Activated B cell treated with CpG ODN at 0.5 μM for 24 hours (primary cell): ENCODE data around the gene GSTP1. TPM values are rescaled to one million over a fixed set of nuclear protein-coding genes. Genes with fewer than 3 reads are reported as not detected.
A peak's percentile ranks its signal among the peaks of the same experiment; 100 is the strongest.

Experiments
- ATAC-seq: fragments of 200-7000 bp; cut with Tn5 transposase; one replicate; pipeline ENCODE4 v1.10.0; 2021; ENCODE audit warnings: low read depth, mild to moderate bottlenecking, moderate library complexity
- CTCF ChIA-PET: fragments of 350-600 bp; sonication (Branson Sonifier 250); formaldehyde crosslinking; loops from one replicate; lab custom pipeline; 2021; ENCODE audit warnings: antibody characterized with exemption; lab: Charles Lee
- POLR2A ChIA-PET: fragments of 350-600 bp; sonication (Branson Sonifier 250); formaldehyde crosslinking; loops from one replicate; lab custom pipeline; 2021; ENCODE audit warnings: antibody characterized with exemption; lab: Charles Lee
- DNase-seq: peaks from one replicate; pipeline ENCODE4 v3.0.0; 2022
- H3K27ac Mint-ChIP-seq: one replicate; pipeline ENCODE4 v1.8.0; 2020; ENCODE audit warnings: mixed read lengths
- H3K27me3 Mint-ChIP-seq: one replicate; pipeline ENCODE4 v1.8.0; 2021; ENCODE audit warnings: mixed read lengths
- H3K36me3 Mint-ChIP-seq: one replicate; pipeline ENCODE4 v1.8.0; 2021; ENCODE audit warnings: low read depth, mixed read lengths
- H3K4me1 Mint-ChIP-seq: one replicate; pipeline ENCODE4 v1.8.0; 2021; ENCODE audit warnings: mixed read lengths
- H3K4me3 Mint-ChIP-seq: one replicate; pipeline ENCODE4 v1.8.0; 2020; ENCODE audit warnings: mild to moderate bottlenecking, mixed read lengths
- H3K9me3 Mint-ChIP-seq: one replicate; pipeline ENCODE4 v1.8.0; 2020; ENCODE audit warnings: mixed read lengths
- intact Hi-C: fragments of 100-400 bp; cut with micrococcal nuclease; formaldehyde crosslinking; loops from one replicate; pipeline ENCODE4 v1.15.1; 2024
- total RNA-seq: library from RNA; stranded (reverse); gene quantifications from 2 replicates; pipeline ENCODE4 v1.2.3, GENCODE V29; 2022
- TF ChIP-seq, protein P1 (sequence below): fragments of 200-600 bp; IDR thresholded peaks from one replicate; pipeline ENCODE4 v1.8.0; 2022; ENCODE audit warnings: antibody characterized with exemption, mild to moderate bottlenecking

The GSTP1 gene
- 331 and 362 TPM in 2 replicates for total RNA-seq

DNA sequence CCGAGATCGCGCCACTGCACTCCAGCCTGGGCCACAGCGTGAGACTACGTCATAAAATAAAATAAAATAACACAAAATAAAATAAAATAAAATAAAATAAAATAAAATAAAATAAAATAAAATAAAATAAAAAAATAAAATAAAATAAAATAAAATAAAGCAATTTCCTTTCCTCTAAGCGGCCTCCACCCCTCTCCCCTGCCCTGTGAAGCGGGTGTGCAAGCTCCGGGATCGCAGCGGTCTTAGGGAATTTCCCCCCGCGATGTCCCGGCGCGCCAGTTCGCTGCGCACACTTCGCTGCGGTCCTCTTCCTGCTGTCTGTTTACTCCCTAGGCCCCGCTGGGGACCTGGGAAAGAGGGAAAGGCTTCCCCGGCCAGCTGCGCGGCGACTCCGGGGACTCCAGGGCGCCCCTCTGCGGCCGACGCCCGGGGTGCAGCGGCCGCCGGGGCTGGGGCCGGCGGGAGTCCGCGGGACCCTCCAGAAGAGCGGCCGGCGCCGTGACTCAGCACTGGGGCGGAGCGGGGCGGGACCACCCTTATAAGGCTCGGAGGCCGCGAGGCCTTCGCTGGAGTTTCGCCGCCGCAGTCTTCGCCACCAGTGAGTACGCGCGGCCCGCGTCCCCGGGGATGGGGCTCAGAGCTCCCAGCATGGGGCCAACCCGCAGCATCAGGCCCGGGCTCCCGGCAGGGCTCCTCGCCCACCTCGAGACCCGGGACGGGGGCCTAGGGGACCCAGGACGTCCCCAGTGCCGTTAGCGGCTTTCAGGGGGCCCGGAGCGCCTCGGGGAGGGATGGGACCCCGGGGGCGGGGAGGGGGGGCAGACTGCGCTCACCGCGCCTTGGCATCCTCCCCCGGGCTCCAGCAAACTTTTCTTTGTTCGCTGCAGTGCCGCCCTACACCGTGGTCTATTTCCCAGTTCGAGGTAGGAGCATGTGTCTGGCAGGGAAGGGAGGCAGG lies at the start of gene GSTP1:
TSS of gene GSTP1 (plus strand) at position 566 of the 958 bp plus-strand sequence. CDS start at position 598, 32 bp downstream.
- peak within 1 kb of the TSS; percentile 99 for H3K27ac Mint-ChIP-seq
- peaks cover 76% of the 10 kb centered on the region for H3K4me1 Mint-ChIP-seq
- peak; percentile 76 for ATAC-seq
- TF ChIP-seq, protein P1, sequence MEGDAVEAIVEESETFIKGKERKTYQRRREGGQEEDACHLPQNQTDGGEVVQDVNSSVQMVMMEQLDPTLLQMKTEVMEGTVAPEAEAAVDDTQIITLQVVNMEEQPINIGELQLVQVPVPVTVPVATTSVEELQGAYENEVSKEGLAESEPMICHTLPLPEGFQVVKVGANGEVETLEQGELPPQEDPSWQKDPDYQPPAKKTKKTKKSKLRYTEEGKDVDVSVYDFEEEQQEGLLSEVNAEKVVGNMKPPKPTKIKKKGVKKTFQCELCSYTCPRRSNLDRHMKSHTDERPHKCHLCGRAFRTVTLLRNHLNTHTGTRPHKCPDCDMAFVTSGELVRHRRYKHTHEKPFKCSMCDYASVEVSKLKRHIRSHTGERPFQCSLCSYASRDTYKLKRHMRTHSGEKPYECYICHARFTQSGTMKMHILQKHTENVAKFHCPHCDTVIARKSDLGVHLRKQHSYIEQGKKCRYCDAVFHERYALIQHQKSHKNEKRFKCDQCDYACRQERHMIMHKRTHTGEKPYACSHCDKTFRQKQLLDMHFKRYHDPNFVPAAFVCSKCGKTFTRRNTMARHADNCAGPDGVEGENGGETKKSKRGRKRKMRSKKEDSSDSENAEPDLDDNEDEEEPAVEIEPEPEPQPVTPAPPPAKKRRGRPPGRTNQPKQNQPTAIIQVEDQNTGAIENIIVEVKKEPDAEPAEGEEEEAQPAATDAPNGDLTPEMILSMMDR = no peak
- peaks cover 2% of the 10 kb centered on the region for H3K9me3 Mint-ChIP-seq
- H3K4me3 Mint-ChIP-seq = peak within 1 kb of the TSS; percentile 89
- ChIA-PET POLR2A (interaction anchor here (0.5 to 4.9 kb wide), 22 partner anchors 11 to 315 kb away, joined by 3 to 66 read pairs (median 6); partner anchors contain the start of genes ACY3, AIP, ANKRD13D and CDK2AP2), CTCF (interaction anchor here (1.0 to 2.3 kb wide), 8 partner anchors 11 to 76 kb away, joined by 3 to 9 read pairs (median 4); partner anchors contain the start of gene NUDT8)
- H3K36me3 Mint-ChIP-seq = peaks cover 32% of the 10 kb centered on the region
- DNase-seq = peak; percentile 84
- H3K27me3 Mint-ChIP-seq = no peaks in the 10 kb centered on the region
- intact Hi-C loops = loop anchor here (1.0 kb wide), 4 partner anchors 11 to 46 kb away; partner anchors contain the start of genes NDUFV1 and NUDT8

DNA sequence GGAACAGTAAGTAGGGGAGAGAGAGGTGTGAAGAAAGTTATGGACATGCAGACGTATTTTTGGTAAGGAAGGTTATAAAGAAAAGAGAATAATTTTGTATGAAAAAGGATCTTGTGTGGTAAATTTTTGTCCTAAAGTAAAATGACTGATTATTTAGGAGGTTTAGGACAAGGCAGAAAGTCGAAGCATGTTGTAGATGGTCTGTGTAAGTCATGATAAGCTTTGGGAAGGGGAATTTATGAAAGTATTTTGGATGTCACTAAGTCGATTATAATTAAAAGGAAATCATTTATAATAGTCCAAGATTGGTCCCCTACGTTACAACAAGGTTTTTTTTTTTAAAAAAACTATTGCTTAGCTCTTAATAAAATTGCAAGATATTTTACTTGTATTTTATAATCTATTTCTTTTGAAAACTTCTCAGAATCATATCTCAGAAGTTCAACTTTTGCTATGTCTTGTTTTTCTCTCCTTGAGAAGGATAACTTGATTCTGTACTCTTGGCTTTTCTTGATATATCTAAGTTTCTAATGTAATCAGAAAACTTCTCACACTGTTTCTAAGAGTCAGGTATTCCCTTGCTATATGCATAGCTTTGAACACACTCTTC lies 49.4 kb upstream of the GSTP1 start:
- CTCF ChIA-PET = no interaction called here
- DNase-seq (no peak), ATAC-seq (no peak)
- Mint-ChIP-seq H3K27me3 (peaks cover 8% of the 10 kb centered on the region), H3K27ac (no peak overlapping the region), H3K4me3 (no peak overlapping the region), H3K36me3 (no peaks in the 10 kb centered on the region), H3K9me3 (peaks cover 9% of the 10 kb centered on the region), H3K4me1 (no peaks in the 10 kb centered on the region)
- intact Hi-C loops = no loop called here
- POLR2A ChIA-PET = interaction anchor here (0.8 kb wide), 1 partner anchor 182 kb away, joined by 7 read pairs; no protein-coding TSS in a partner anchor
- TF ChIP-seq, protein P1 = no peak

DNA sequence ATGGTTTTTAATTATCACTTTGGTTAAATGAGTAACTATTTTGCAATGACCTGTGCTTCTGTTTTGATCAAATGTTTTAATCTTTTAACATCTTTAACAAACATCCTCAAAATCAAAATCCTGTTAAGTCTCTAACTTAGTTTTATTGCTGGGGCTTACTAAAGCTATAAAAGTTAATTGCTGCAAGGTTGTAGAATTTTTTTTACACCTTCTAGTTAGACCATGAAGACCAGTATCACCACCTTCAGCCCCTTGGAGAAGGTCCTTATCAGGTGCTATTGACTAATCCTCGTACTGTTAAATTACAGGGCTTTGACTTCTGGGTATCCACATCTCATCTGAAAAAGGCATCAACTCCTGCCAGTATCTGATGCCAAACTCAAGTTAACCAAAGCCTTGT lies 48.1 kb upstream of the GSTP1 start:
- no peaks in the 10 kb centered on the region for H3K36me3 Mint-ChIP-seq
- H3K27me3 Mint-ChIP-seq = peaks cover 8% of the 10 kb centered on the region
- CTCF ChIA-PET = no interaction called here
- TF ChIP-seq, protein P1 = no peak
- H3K4me1 Mint-ChIP-seq = no peaks in the 10 kb centered on the region
- no peak overlapping the region for H3K4me3 Mint-ChIP-seq
- POLR2A ChIA-PET = no interaction called here
- DNase-seq (no peak), ATAC-seq (no peak)
- H3K9me3 Mint-ChIP-seq = peaks cover 9% of the 10 kb centered on the region
- intact Hi-C loops = no loop called here
- no peak overlapping the region for H3K27ac Mint-ChIP-seq

DNA sequence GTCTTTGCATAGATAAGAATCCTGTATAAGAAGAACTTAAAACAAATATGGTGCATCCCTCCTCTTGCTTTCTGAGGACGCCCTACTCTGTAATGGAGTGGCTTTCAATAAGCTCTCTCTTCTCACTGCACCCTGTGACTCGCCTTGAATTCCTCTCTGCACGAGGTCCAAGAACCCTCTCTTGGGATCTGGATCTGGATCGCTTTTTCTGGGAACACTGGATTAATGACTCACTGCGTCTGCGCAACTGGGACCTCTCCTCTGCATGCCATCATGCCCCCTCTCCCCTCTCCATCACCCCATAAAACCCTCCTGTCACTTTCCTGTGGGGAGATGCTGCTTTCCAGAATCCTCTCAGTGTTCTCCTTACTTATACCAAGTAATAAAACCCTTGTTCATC lies 45.3 kb upstream of the GSTP1 start:
- H3K27me3 Mint-ChIP-seq = peaks cover 8% of the 10 kb centered on the region
- no peak overlapping the region for H3K27ac Mint-ChIP-seq
- H3K36me3 Mint-ChIP-seq = no peaks in the 10 kb centered on the region
- intact Hi-C loops = no loop called here
- no peak overlapping the region for H3K4me3 Mint-ChIP-seq
- ChIA-PET CTCF (no interaction called here), POLR2A (no interaction called here)
- ATAC-seq = no peak
- H3K9me3 Mint-ChIP-seq = peaks cover 5% of the 10 kb centered on the region
- TF ChIP-seq, protein P1 = no peak
- DNase-seq = no peak
- H3K4me1 Mint-ChIP-seq = no peaks in the 10 kb centered on the region
